NCI-H2196 treated with DMSO at 0.1 percent for 48 hours (cell line): ENCODE data around the gene DDX23.

Experiments used
- DNase-seq: peaks from one replicate; lab custom pipeline; 2025; ENCODE audit not compliant: unreplicated experiment; lab: John Stamatoyannopoulos, UW

Gene DDX23

GRCh38 chr12:48824905-48825304, 27.1 kb downstream of the DDX23 start:
- DNase-seq: no peak

- DNase-seq: no peak
Observed at GRCh38 chr12:48824112-48824511, 27.9 kb downstream of the DDX23 start.

- DNase-seq: no peak
Observed at GRCh38 chr12:48823281-48823680, 28.7 kb downstream of the DDX23 start.

- DNase-seq: no peak
Observed at GRCh38 chr12:48822711-48823110, 29.3 kb downstream of the DDX23 start.

- DNase-seq: no peak
Observed at GRCh38 chr12:48822139-48822538, 29.8 kb downstream of the DDX23 start.

GRCh38 chr12:48819986-48820725, 31.8 kb downstream of the DDX23 start:
- DNase-seq: no peak

- no peak for DNase-seq
Observed at GRCh38 chr12:48818831-48819590, 33.0 kb downstream of the DDX23 start.

GRCh38 chr12:48817873-48818830, 33.8 kb downstream of the DDX23 start, which contains the start of gene CACNB3:
Gene CACNB3, plus strand, starts transcription at chr12:48818496. Its CDS starts 434 bp downstream, at chr12:48818930.
- peak; percentile 67 for DNase-seq

GRCh38 chr12:48816143-48816854, 35.7 kb downstream of the DDX23 start:
- DNase-seq: no peak

- DNase-seq: peak; percentile 75
Observed at GRCh38 chr12:48815126-48816110, 36.5 kb downstream of the DDX23 start.

GRCh38 chr12:48814262-48815125, 37.5 kb downstream of the DDX23 start:
- peak; percentile 30 for DNase-seq

GRCh38 chr12:48813465-48814261, 38.3 kb downstream of the DDX23 start:
- no peak for DNase-seq

- DNase-seq: no peak
Observed at GRCh38 chr12:48812389-48812788, 39.6 kb downstream of the DDX23 start.

- no peak for DNase-seq
Observed at GRCh38 chr12:48811437-48812090, 40.4 kb downstream of the DDX23 start.

- DNase-seq: no peak
Observed at GRCh38 chr12:48810903-48811431, 41.0 kb downstream of the DDX23 start.

- no peak for DNase-seq
Observed at GRCh38 chr12:48807981-48808380, 44.0 kb downstream of the DDX23 start.

- DNase-seq: no peak
Observed at GRCh38 chr12:48803675-48804074, 48.3 kb downstream of the DDX23 start.
